AG09319 (cell line): ENCODE results near the gene DCHS2.

Source experiments
- DNase-seq: peaks from one replicate; pipeline ENCODE4 v3.0.0-alpha.2; 2010; ENCODE audit warnings: low read depth; ENCODE audit errors: extremely low read depth
- TF ChIP-seq, protein P1 (sequence below): IDR thresholded peaks from 2 replicates; pipeline ENCODE4 v1.5.1; 2011; ENCODE audit warnings: low read depth, mild to moderate bottlenecking, inconsistent platforms, low read length, moderate library complexity

DCHS2 gene

GRCh38 chr4:154294652-154295350 lies 196.8 kb downstream of the DCHS2 start:
- DNase-seq, result no peak
- TF ChIP-seq, protein P1, sequence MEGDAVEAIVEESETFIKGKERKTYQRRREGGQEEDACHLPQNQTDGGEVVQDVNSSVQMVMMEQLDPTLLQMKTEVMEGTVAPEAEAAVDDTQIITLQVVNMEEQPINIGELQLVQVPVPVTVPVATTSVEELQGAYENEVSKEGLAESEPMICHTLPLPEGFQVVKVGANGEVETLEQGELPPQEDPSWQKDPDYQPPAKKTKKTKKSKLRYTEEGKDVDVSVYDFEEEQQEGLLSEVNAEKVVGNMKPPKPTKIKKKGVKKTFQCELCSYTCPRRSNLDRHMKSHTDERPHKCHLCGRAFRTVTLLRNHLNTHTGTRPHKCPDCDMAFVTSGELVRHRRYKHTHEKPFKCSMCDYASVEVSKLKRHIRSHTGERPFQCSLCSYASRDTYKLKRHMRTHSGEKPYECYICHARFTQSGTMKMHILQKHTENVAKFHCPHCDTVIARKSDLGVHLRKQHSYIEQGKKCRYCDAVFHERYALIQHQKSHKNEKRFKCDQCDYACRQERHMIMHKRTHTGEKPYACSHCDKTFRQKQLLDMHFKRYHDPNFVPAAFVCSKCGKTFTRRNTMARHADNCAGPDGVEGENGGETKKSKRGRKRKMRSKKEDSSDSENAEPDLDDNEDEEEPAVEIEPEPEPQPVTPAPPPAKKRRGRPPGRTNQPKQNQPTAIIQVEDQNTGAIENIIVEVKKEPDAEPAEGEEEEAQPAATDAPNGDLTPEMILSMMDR, result no peak

- TF ChIP-seq, protein P1, result no peak
- DNase-seq, result no peak
Measured at GRCh38 chr4:154293427-154293826, 198.2 kb downstream of the DCHS2 start.

DNA sequence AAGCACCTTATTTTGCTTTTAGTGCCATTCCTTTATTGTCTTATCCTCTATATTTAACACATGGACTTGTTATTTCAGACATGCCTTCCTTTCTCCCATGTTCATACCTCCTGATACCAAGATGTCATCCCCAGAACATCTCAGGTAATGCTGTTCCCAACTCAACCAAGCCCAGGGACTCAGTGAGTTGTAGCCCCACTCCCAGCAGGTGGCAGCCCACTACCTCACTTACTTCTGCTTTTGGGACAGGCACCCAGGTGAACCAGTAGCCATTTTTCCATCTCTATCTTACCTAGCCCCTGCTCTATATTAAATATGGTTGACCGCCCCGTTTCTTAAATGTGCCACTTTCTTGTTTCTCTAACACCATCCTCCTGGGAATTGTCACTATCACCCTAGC lies 199.0 kb downstream of the DCHS2 start:
- DNase-seq, result no peak
- TF ChIP-seq, protein P1, result no peak

DNA sequence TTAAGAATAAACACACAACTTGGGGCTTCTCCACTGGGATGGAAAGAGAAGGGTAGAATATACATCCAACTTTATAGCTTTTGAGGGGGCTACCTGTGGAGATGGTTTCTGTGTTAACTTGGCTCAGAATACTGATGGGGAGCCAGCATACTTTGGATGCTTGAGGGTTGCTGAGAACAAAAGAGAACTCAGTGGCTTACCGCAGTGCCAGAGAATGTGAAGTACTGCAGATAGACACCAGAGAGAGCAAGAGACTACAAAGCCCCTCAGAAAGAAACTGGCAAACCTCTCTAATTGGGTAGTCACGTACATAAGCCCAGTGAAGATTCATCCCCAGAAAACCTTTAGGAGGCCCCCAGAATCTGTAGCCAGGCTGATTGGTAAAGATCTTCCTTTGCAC lies 214.4 kb downstream of the DCHS2 start:
- TF ChIP-seq, protein P1, result no peak
- DNase-seq, result no peak

DNA sequence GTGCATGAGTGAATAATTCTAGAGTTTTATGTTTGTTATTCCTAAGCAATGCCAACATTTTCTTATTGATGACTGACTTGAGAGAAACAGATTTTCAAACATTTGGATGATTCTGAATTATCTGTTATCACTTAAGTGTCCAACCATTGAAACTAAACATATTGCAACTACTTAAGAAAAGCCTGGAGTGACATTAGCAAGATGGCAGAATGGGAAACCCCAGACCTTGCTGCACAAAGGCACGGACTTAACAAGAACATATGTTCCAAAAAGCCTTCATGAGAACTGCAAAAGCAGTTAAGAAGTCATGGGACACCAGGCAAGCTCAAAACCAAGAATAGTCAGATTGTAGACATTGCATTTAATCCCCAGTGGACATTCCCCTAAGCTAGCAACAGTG lies 215.1 kb downstream of the DCHS2 start:
- TF ChIP-seq, protein P1, result no peak
- DNase-seq, result no peak

DNA sequence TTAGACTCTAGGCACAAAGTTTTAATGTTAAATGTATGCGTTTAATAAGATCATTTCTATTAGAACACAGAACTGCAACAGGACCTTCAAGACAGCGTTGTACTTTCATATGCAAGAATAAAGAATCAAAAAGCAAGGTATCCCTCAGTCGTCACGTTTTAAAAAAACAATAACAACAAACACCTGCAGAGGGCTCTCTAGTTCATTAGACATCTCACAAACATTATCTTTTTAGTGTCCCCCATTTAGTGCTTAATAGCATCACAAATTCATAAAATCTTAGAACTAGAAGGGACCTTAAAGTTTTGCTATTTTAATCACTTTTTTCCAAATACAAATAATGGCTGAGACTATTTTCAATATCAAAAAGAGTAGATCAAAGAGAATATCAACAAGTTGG lies 236.6 kb downstream of the DCHS2 start:
- no peak for DNase-seq
- TF ChIP-seq, protein P1, result no peak

- no peak for DNase-seq
- TF ChIP-seq, protein P1, result no peak
Measured at GRCh38 chr4:154234576-154234975, 257.0 kb downstream of the DCHS2 start.
